HepG2 (cell line): ENCODE results near the gene C5. TPM values are rescaled to one million over a fixed set of nuclear protein-coding genes. Genes with fewer than 3 reads are reported as not detected.

Experiments used
- ARID4A ChIP-seq: sonication (generic); formaldehyde crosslinking; IDR thresholded peaks from 2 replicates; pipeline ENCODE4 v1.5.0; 2020; ENCODE audit warnings: mild to moderate bottlenecking, missing genetic modification reagents, borderline replicate concordance
- CHCHD3 ChIP-seq: sonication (generic); formaldehyde crosslinking; IDR thresholded peaks from 2 replicates; pipeline ENCODE4 v1.8.0; 2022; ENCODE audit warnings: mild to moderate bottlenecking, missing genetic modification reagents, moderate library complexity
- DPF2 ChIP-seq: sonication (generic); formaldehyde crosslinking; IDR thresholded peaks from 2 replicates; pipeline ENCODE4 v1.4.0; 2020; ENCODE audit warnings: mild to moderate bottlenecking, low read depth, missing genetic modification reagents, borderline replicate concordance
- EED ChIP-seq: sonication (generic); formaldehyde crosslinking; IDR thresholded peaks from 2 replicates; pipeline ENCODE4 v1.5.0; 2020; ENCODE audit warnings: mild to moderate bottlenecking, missing genetic modification reagents
- ERF ChIP-seq: IDR thresholded peaks from 2 replicates; pipeline ENCODE4 v1.6.1; 2018; ENCODE audit warnings: missing biosample characterization, missing genetic modification reagents
- GABPB1 ChIP-seq: IDR thresholded peaks from 2 replicates; pipeline ENCODE4 v1.6.1; 2016; ENCODE audit warnings: mild to moderate bottlenecking, missing genetic modification reagents, moderate library complexity, missing compliant biosample characterization
- PCBP2 ChIP-seq: fragments of 200-400 bp; formaldehyde crosslinking; optimal IDR thresholded peaks from 2 replicates; pipeline ENCODE3; 2018; ENCODE audit warnings: low read length, low read depth; ENCODE audit not compliant: poor library complexity, severe bottlenecking
- PHF20 ChIP-seq: sonication (generic); formaldehyde crosslinking; IDR thresholded peaks from 2 replicates; pipeline ENCODE4 v1.5.0; 2020; ENCODE audit warnings: mild to moderate bottlenecking, missing genetic modification reagents
- POGK ChIP-seq: sonication (generic); formaldehyde crosslinking; conservative IDR thresholded peaks from 2 replicates; pipeline ENCODE4 v1.8.0; 2022; ENCODE audit warnings: mild to moderate bottlenecking, moderate library complexity, missing genetic modification reagents
- REPIN1 ChIP-seq: sonication (generic); formaldehyde crosslinking; IDR thresholded peaks from 2 replicates; pipeline ENCODE4 v1.8.0; 2022; ENCODE audit warnings: missing genetic modification reagents, low read depth, mild to moderate bottlenecking, borderline replicate concordance
- TARDBP ChIP-seq: sonication (generic); formaldehyde crosslinking; IDR thresholded peaks from 2 replicates; pipeline ENCODE4 v1.8.0; 2022; ENCODE audit warnings: mild to moderate bottlenecking, missing genetic modification reagents
- TBL1XR1 ChIP-seq: fragments of 150-350 bp; IDR thresholded peaks from 2 replicates; pipeline ENCODE4 v1.6.1; 2014; ENCODE audit warnings: borderline replicate concordance, low read length; ENCODE audit not compliant: partially characterized antibody
- ZFP41 ChIP-seq: sonication (generic); formaldehyde crosslinking; IDR thresholded peaks from 2 replicates; pipeline ENCODE4 v1.4.0; 2020; ENCODE audit warnings: mild to moderate bottlenecking, missing genetic modification reagents, borderline replicate concordance
- ZNF10 ChIP-seq: sonication (generic); formaldehyde crosslinking; IDR thresholded peaks from 2 replicates; pipeline ENCODE4 v1.4.0; 2020; ENCODE audit warnings: mild to moderate bottlenecking, low read depth, missing genetic modification reagents, borderline replicate concordance
- ZNF274 ChIP-seq: sonication (generic); formaldehyde crosslinking; IDR thresholded peaks from 2 replicates; pipeline ENCODE4 v1.5.1; 2020; ENCODE audit warnings: mild to moderate bottlenecking, missing genetic modification reagents
- ZNF484 ChIP-seq: sonication (generic); formaldehyde crosslinking; IDR thresholded peaks from 2 replicates; pipeline ENCODE4 v1.5.1; 2020; ENCODE audit warnings: mild to moderate bottlenecking, low read depth, missing genetic modification reagents, borderline replicate concordance
- ZNF513 ChIP-seq: sonication (generic); formaldehyde crosslinking; conservative IDR thresholded peaks from 2 replicates; pipeline ENCODE4 v1.5.0; 2020; ENCODE audit warnings: missing genetic modification reagents
- ZNF576 ChIP-seq: sonication (generic); formaldehyde crosslinking; IDR thresholded peaks from 2 replicates; pipeline ENCODE4 v1.4.0; 2020; ENCODE audit warnings: mild to moderate bottlenecking, missing genetic modification reagents
- ZNF782 ChIP-seq: sonication (generic); formaldehyde crosslinking; IDR thresholded peaks from 2 replicates; pipeline ENCODE4 v1.4.0; 2020; ENCODE audit warnings: missing genetic modification reagents, mild to moderate bottlenecking, borderline replicate concordance
- polyA plus RNA-seq, 8 experiments: library from polyadenylated mRNA; depleted of rRNA in 3 of 8; stranded (reverse) in 7 of 8; unstranded in 1 of 8; fragments of >200 nt; fragmentation: Illumina TruSeq in 4 of 8; extraction: Trizol in 4 of 8; gene quantifications; 2 replicates each; pipeline versions ENCODE4 v1.2.1 to v1.2.3, GENCODE V29; 2011 to 2016; ENCODE audit warnings: low read depth in 4 of 8, missing spikeins in 1 of 8, mixed read lengths in 1 of 8; ENCODE audit not compliant: insufficient read depth in 1 of 8
- total RNA-seq, 5 experiments: library from RNA; depleted of rRNA; stranded (reverse); fragments of >200 nt; fragmentation: Illumina TruSeq; extraction: Trizol; gene quantifications; 2 replicates each; pipeline ENCODE4 v1.2.3, GENCODE V29; 2016; ENCODE audit warnings: low read depth in 1 of 5

C5 gene
- total and polyA plus RNA-seq, 2 of the 13 experiments (the other 11 are each of a cell fraction or from before 2014, with no cell fraction given): 57.6 to 192 TPM

GRCh38 chr9:121053544-121053943, 3.5 kb upstream of the C5 start (continued):
- TF ChIP-seq PHF20 (CRISPR knock-in tag) (no peak), ZNF513 (CRISPR knock-in tag) (no peak), GABPB1 (CRISPR knock-in tag) (no peak; the same call in 1 of the 2 replicates), PCBP2 (no peak), ZNF576 (no peak), ZNF782 (CRISPR knock-in tag) (no peak), ARID4A (CRISPR knock-in tag) (no peak; the same call in 1 of the 2 replicates), REPIN1 (no peak), CHCHD3 (CRISPR knock-in tag) (no peak), POGK (CRISPR knock-in tag) (no peak), ZNF274 (no peak), ZNF484 (CRISPR knock-in tag) (no peak), TARDBP (CRISPR knock-in tag) (peak; percentile 37; the same call in 1 of the 2 replicates), DPF2 (CRISPR knock-in tag) (peak; percentile 56; the same call in 1 of the 2 replicates), ZNF10 (CRISPR knock-in tag) (no peak), ZFP41 (CRISPR knock-in tag) (no peak), ERF (CRISPR knock-in tag) (peak; percentile 31; the same call in 1 of the 2 replicates), TBL1XR1 (no peak), EED (CRISPR knock-in tag) (no peak)
